Measurements from ENCODE around the gene TPST2. TPM values are rescaled to one million over a fixed set of nuclear protein-coding genes. Genes with fewer than 3 reads are reported as not detected.
A peak's percentile ranks its signal among the peaks of the same experiment; 100 is the strongest.

TPST2 gene
- total RNA-seq, 1 experiment from 2014 or later, result 11.8 TPM

GRCh38 chr22:26513838-26514237 lies 76.1 kb downstream of the TPST2 start:
- peak overlapping the region; percentile 81; the same call in 1 of the 2 replicates for H3K9ac ChIP-seq (ENCODE audit: low read length)
- no TSS peak for BruUV-seq (replicated peaks)
- POLR2A ChIA-PET, result no interaction called here

More at GRCh38 chr22:26513838-26514237, 76.1 kb downstream of the TPST2 start:
- ATAC-seq (no peak), DNase-seq (ENCODE audit: low read depth, low spot score) (no peak)
- H2AFZ ChIP-seq (ENCODE audit: low read depth, low read length, poor library complexity, severe bottlenecking), result no peak overlapping the region
- no peaks in the 10 kb centered on the region for H3K9me2 ChIP-seq (ENCODE audit: insufficient read depth)
- H3K36me3 ChIP-seq (ENCODE audit: control insufficient read depth in 1 of 2, insufficient read depth in 2 of 2, low read length in 2 of 2), result peaks cover 4 to 11% of the 10 kb centered on the region in 2 experiments; a peak in 3 of 4 replicates
- intact Hi-C loops (cut with micrococcal nuclease), result no loop called here
- TF ChIP-seq FOSL1 (IDR thresholded peaks at IDR 0.05; ENCODE audit: low read depth), result no peak
- TF ChIP-seq ZFX (IDR thresholded peaks at IDR 0.05), result no peak
- no peak for TF ChIP-seq ZBTB33 (IDR thresholded peaks at IDR 0.05; ENCODE audit: extremely low read depth, insufficient replicate concordance, low read length)
- TF ChIP-seq EGR1 (IDR thresholded peaks at IDR 0.05; ENCODE audit: low read depth), result no peak
- no peak for TF ChIP-seq TCF7L2 (IDR thresholded peaks at IDR 0.05; ENCODE audit: borderline replicate concordance, extremely low read depth, insufficient read depth, insufficient read length)
- TF ChIP-seq YY1 (IDR thresholded peaks at IDR 0.05; ENCODE audit: extremely low read depth, insufficient replicate concordance, low read depth, low read length), result no peak
- no peak for TF ChIP-seq POLR2A (IDR thresholded peaks at IDR 0.05; ENCODE audit: borderline replicate concordance, extremely low read depth, insufficient read depth, insufficient read length)
- no peak for TF ChIP-seq CEBPB (IDR thresholded peaks at IDR 0.05; ENCODE audit: low read depth)
- no peak for TF ChIP-seq REST (IDR thresholded peaks at IDR 0.05; ENCODE audit: low read depth)
- no peak for TF ChIP-seq JUND (IDR thresholded peaks at IDR 0.05)
- no peaks in the 10 kb centered on the region for H3K9me3 ChIP-seq (ENCODE audit: control insufficient read depth in 1 of 2, insufficient read depth in 1 of 2, low read depth in 1 of 2, low read length in 2 of 2)
- RAD21 ChIA-PET (ENCODE audit: low non-redundant PET in 1 of 2, low total read pairs in 2 of 2, uncharacterized antibody in 2 of 2, unreplicated experiment in 2 of 2), result no interaction called here
- H3K79me2 ChIP-seq (ENCODE audit: insufficient read depth, low read length), result peaks cover 41% of the 10 kb centered on the region
- H3K4me2 ChIP-seq (ENCODE audit: low read length), result peak overlapping the region; percentile 79
- no peaks in the 10 kb centered on the region for H3K27me3 ChIP-seq (ENCODE audit: insufficient read depth, low read length)
- CTCF ChIA-PET, result no interaction called here
- H3K27ac ChIP-seq (ENCODE audit: low read depth, low read length), result no peak overlapping the region
- H3K4me3 ChIP-seq (replicated peaks in 1 of 2; ENCODE audit: low read depth in 1 of 2, low read length in 2 of 2), result peak overlapping the region in 1 of 2 experiments; percentile 94; a peak in 3 of 4 replicates
- H4K20me1 ChIP-seq (ENCODE audit: insufficient read depth), result no peaks in the 10 kb centered on the region
- peaks cover 13 to 14% of the 10 kb centered on the region in 2 experiments; a peak in 3 of 4 replicates for H3K4me1 ChIP-seq (ENCODE audit: control insufficient read depth in 1 of 2, insufficient read depth in 2 of 2, low read length in 2 of 2)

All from HCT116 (cell line).